PC-9 (cell line): ENCODE results near the gene MMP15.

Experiments used
- CTCF ChIP-seq: fragments of 200-600 bp; sonication (generic); conservative IDR thresholded peaks from 2 replicates; pipeline ENCODE4 v1.6.1; 2017; ENCODE audit warnings: mixed run types, antibody characterized with exemption, mild to moderate bottlenecking, moderate library complexity
- EZH2 ChIP-seq: fragments of 200-600 bp; sonication (generic); IDR thresholded peaks from 2 replicates; pipeline ENCODE4 v1.8.0; 2017; ENCODE audit warnings: antibody characterized with exemption, low read depth

DNA sequence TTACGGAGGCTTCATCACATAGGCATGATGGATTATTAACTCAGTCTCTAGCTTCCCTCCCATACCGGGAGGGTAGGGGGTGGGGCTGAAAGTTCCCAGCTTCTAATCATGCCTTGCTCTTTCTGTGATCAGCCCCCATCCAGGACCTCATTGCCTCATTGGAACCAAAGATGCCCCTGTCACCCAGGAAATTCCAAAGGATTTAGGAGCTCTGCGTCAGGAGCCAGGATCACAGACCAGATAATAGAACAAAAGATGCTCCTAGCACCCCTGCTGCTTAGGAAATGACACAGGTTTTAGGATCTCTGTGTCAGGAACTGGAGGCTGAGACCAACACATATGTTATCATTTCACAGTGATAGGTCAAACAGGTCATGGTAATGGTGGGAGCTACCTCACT is 14.7 kb upstream of the MMP15 start:
- no peak for TF ChIP-seq CTCF
- no peak for TF ChIP-seq EZH2
